ENCODE data around the gene HPD.

GRCh38 chr12:121808623-121809022 lies 50.0 kb downstream of the HPD start:
- no peak for TF ChIP-seq CTCF (IDR thresholded peaks at IDR 0.05)
- TF ChIP-seq POLR2A (IDR thresholded peaks at IDR 0.05), result no peak
